ENCODE data around the gene EHHADH. TPM values are rescaled to one million over a fixed set of nuclear protein-coding genes. Genes with fewer than 3 reads are reported as not detected.
"Not testable (repeated sequence)": the region's sequence is repeated elsewhere in the genome, so short reads cannot be mapped to it uniquely, and the experiment has no call there.

EHHADH gene
- total RNA-seq, 1 donor from 2014 or later: 2.8 TPM

GRCh38 chr3:185250247-185250646, 3.6 kb downstream of the EHHADH start:
- H3K4me3 Mint-ChIP-seq: no peak overlapping the region
- peaks cover 8% of the 10 kb centered on the region for H3K36me3 Mint-ChIP-seq (ENCODE audit: low read depth)
- peaks cover 8% of the 10 kb centered on the region for H3K27me3 Mint-ChIP-seq (ENCODE audit: low read depth)
- H3K4me1 Mint-ChIP-seq: no peaks in the 10 kb centered on the region
- peaks cover 5% of the 10 kb centered on the region for H3K9me3 Mint-ChIP-seq
- DNase-seq (ENCODE audit: low read depth, low spot score): no peak
- H3K27ac Mint-ChIP-seq (ENCODE audit: unreplicated experiment): no peak overlapping the region
- no peak for TF ChIP-seq CTCF (conservative IDR thresholded peaks at IDR 0.05)

- peaks cover 15% of the 10 kb centered on the region for H3K9me3 Mint-ChIP-seq
- peaks cover 5% of the 10 kb centered on the region for H3K36me3 Mint-ChIP-seq (ENCODE audit: low read depth)
- no peaks in the 10 kb centered on the region for H3K27me3 Mint-ChIP-seq (ENCODE audit: low read depth)
- no peak for DNase-seq (ENCODE audit: low read depth, low spot score)
- no peak for TF ChIP-seq CTCF (conservative IDR thresholded peaks at IDR 0.05)
- no peak overlapping the region for H3K27ac Mint-ChIP-seq (ENCODE audit: unreplicated experiment)
- no peaks in the 10 kb centered on the region for H3K4me1 Mint-ChIP-seq
- no peak overlapping the region for H3K4me3 Mint-ChIP-seq
Observed at GRCh38 chr3:185242642-185243041, 11.2 kb downstream of the EHHADH start.

- H3K36me3 Mint-ChIP-seq (ENCODE audit: low read depth): peaks cover 12% of the 10 kb centered on the region
- H3K27me3 Mint-ChIP-seq (ENCODE audit: low read depth): no peaks in the 10 kb centered on the region
- H3K9me3 Mint-ChIP-seq: peaks cover 20% of the 10 kb centered on the region
- no peak overlapping the region for H3K27ac Mint-ChIP-seq (ENCODE audit: unreplicated experiment)
- DNase-seq (ENCODE audit: low read depth, low spot score): no peak
- no peak overlapping the region for H3K4me3 Mint-ChIP-seq
- TF ChIP-seq CTCF (conservative IDR thresholded peaks at IDR 0.05): no peak
- H3K4me1 Mint-ChIP-seq: no peaks in the 10 kb centered on the region
Observed at GRCh38 chr3:185236969-185237368, 16.9 kb downstream of the EHHADH start.

- no peak for TF ChIP-seq CTCF (conservative IDR thresholded peaks at IDR 0.05)
- Mint-ChIP-seq H3K36me3 (ENCODE audit: low read depth) (peaks cover 10% of the 10 kb centered on the region), H3K4me1 (no peaks in the 10 kb centered on the region)
Observed at GRCh38 chr3:185233328-185233727, 20.5 kb downstream of the EHHADH start.

GRCh38 chr3:185226526-185226925, 27.3 kb downstream of the EHHADH start:
- not testable (repeated sequence) for H3K4me3 Mint-ChIP-seq; H3K9me3 Mint-ChIP-seq; H3K27ac Mint-ChIP-seq (ENCODE audit: unreplicated experiment); H3K27me3 Mint-ChIP-seq (ENCODE audit: low read depth); DNase-seq (ENCODE audit: low read depth, low spot score); H3K4me1 Mint-ChIP-seq; H3K36me3 Mint-ChIP-seq (ENCODE audit: low read depth)

More at GRCh38 chr3:185233328-185233727, 20.5 kb downstream of the EHHADH start:
- Mint-ChIP-seq H3K4me3 (no peak overlapping the region), H3K9me3 (peaks cover 11% of the 10 kb centered on the region), H3K27ac (ENCODE audit: unreplicated experiment) (no peak overlapping the region), H3K27me3 (ENCODE audit: low read depth) (no peaks in the 10 kb centered on the region)
- DNase-seq (ENCODE audit: low read depth, low spot score): no peak

GRCh38 chr3:185225523-185225922, 28.3 kb downstream of the EHHADH start:
- Mint-ChIP-seq H3K27ac (ENCODE audit: unreplicated experiment) (no peak overlapping the region), H3K9me3 (no peaks in the 10 kb centered on the region), H3K27me3 (ENCODE audit: low read depth) (no peaks in the 10 kb centered on the region), H3K4me3 (no peak overlapping the region), H3K4me1 (no peaks in the 10 kb centered on the region), H3K36me3 (ENCODE audit: low read depth) (peaks cover 2% of the 10 kb centered on the region)
- TF ChIP-seq CTCF (conservative IDR thresholded peaks at IDR 0.05): no peak
- no peak for DNase-seq (ENCODE audit: low read depth, low spot score)

Measured in neural crest cell (in vitro differentiated cells).